ENCODE results near the gene SALL3. TPM values are rescaled to one million over a fixed set of nuclear protein-coding genes. Genes with fewer than 3 reads are reported as not detected.
A peak's percentile ranks its signal among the peaks of the same experiment; 100 is the strongest.

Gene SALL3
- total and polyA plus RNA-seq, 2 of the 4 experiments (the other 2 are of a cell fraction) = not detected

DNA sequence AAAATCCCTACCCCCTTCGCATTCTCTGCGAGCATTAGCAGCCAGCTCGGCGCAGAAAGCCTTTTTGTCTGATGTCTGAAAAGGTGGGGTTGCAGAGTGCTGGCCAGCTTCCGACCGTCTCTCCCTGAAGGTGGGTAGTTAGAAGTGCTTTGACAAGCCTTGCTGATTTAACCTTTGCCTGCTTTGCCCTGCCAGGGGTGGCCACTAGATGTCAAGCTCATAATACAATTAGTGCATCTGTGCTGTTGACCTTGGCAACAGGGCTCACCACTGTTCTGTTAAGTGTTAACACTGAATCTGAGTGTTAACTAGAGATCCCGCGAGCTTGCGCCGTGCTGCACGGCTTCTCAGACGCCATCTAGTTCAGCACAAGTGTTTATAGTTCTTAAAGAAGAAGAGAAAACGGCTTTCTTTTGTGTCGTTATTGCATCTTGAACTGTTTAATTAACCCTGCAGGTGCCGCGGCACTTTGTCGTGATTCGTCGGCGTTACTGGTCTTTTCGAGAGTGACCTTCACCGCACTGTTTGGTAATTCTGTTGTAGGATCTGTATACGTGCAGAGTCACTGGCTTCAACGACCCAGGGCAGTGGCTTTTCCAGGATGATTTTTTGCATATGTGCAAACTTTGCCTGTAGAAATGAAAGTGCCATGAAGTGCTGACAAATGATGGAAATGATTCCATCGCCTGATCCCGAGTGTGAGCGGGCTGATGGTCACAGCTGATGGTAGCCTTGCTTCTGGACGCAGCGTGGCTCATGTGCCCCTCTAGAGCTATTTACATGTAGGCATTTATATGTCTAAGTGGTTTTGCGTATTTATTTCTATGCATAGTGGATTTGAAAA is 5.5 kb downstream of the SALL3 start:
- no peak overlapping the region for H3K27ac ChIP-seq (ENCODE audit: insufficient read depth, low read length)
- peaks cover 36% of the 10 kb centered on the region for H3K27me3 ChIP-seq (ENCODE audit: control insufficient read depth, insufficient read depth, low read length)
- ChIA-PET CTCF (interaction anchor here (1.2 kb wide), 1 partner anchor 10 kb away, joined by 3 read pairs; no protein-coding TSS in a partner anchor), POLR2A (ENCODE audit: unreplicated experiment) (no interaction called here)
- no peak overlapping the region for H4K5ac ChIP-seq (ENCODE audit: low read depth, low read length)
- no peaks in the 10 kb centered on the region for H4K20me1 ChIP-seq (ENCODE audit: insufficient read depth, low read length)
- no peaks in the 10 kb centered on the region for H3K4me1 ChIP-seq (ENCODE audit: control insufficient read depth, insufficient read depth, low read length)
- no peak overlapping the region for H2BK15ac ChIP-seq (ENCODE audit: low read depth, low read length)
- no peak overlapping the region for H3K56ac ChIP-seq (ENCODE audit: extremely low read depth, insufficient read depth, low read length)
- H3K9me1 ChIP-seq (ENCODE audit: insufficient read depth, low read length) = no peaks in the 10 kb centered on the region
- H4K91ac ChIP-seq (ENCODE audit: insufficient read depth, low read depth, low read length) = no peak overlapping the region
- no peak for TF ChIP-seq FOS (IDR thresholded peaks at IDR 0.05; ENCODE audit: low read depth, low read length)
- TF ChIP-seq, protein P1, sequence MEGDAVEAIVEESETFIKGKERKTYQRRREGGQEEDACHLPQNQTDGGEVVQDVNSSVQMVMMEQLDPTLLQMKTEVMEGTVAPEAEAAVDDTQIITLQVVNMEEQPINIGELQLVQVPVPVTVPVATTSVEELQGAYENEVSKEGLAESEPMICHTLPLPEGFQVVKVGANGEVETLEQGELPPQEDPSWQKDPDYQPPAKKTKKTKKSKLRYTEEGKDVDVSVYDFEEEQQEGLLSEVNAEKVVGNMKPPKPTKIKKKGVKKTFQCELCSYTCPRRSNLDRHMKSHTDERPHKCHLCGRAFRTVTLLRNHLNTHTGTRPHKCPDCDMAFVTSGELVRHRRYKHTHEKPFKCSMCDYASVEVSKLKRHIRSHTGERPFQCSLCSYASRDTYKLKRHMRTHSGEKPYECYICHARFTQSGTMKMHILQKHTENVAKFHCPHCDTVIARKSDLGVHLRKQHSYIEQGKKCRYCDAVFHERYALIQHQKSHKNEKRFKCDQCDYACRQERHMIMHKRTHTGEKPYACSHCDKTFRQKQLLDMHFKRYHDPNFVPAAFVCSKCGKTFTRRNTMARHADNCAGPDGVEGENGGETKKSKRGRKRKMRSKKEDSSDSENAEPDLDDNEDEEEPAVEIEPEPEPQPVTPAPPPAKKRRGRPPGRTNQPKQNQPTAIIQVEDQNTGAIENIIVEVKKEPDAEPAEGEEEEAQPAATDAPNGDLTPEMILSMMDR (conservative IDR thresholded peaks at IDR 0.05; ENCODE audit: low read depth, low read length) = 0 out of 2 replicates have a peak, but pooled peaks have one; percentile 5
- TF ChIP-seq, protein P2, sequence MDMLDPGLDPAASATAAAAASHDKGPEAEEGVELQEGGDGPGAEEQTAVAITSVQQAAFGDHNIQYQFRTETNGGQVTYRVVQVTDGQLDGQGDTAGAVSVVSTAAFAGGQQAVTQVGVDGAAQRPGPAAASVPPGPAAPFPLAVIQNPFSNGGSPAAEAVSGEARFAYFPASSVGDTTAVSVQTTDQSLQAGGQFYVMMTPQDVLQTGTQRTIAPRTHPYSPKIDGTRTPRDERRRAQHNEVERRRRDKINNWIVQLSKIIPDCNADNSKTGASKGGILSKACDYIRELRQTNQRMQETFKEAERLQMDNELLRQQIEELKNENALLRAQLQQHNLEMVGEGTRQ (IDR thresholded peaks at IDR 0.05; ENCODE audit: low read depth, low read length) = no peak
- intact Hi-C loops (cut with micrococcal nuclease) (loop anchor here (5.0 kb wide), 1 partner anchor 262 kb away; no protein-coding TSS in a partner anchor), in situ Hi-C loops (cut with MboI; ENCODE audit: low sequenced_read_pairs) (no loop called here), dilution Hi-C loops (cut with HindIII; ENCODE audit: low sequenced_read_pairs, unreplicated experiment) (no loop called here)
- H3K14ac ChIP-seq (replicated peaks; ENCODE audit: low read depth, low read length) = no peak overlapping the region
- H2BK120ac ChIP-seq (ENCODE audit: low read depth, low read length) = no peak overlapping the region
- H2AFZ ChIP-seq (replicated peaks; ENCODE audit: low read length, poor library complexity) = no peak overlapping the region
- no peaks in the 10 kb centered on the region for H3K36me3 ChIP-seq (ENCODE audit: control insufficient read depth, insufficient read depth, low read length)
- H3K9ac ChIP-seq (ENCODE audit: low read depth, low read length) = no peak overlapping the region
- ATAC-seq (ENCODE audit: low read depth) = peak; percentile 21; the same call in 1 of the 2 replicates
- H3K4me2 ChIP-seq (ENCODE audit: low read depth, low read length) = peak overlapping the region; percentile 16; the same call in 1 of the 2 replicates
- H4K8ac ChIP-seq (ENCODE audit: low read depth in 2 of 2, low read length in 2 of 2) = no peak overlapping the region
- WGBS, 2 experiments (ENCODE audit: extremely low coverage in 2 of 2, insufficient read length in 1 of 2) = 12% methylated on average over 13 of the region's 30 CpGs; no CpG with 5 or more reads in 1 of the 2 experiments
- no peak overlapping the region for H2BK20ac ChIP-seq (ENCODE audit: low read depth, low read length)
- H3K18ac ChIP-seq (ENCODE audit: low read depth, low read length) = no peak overlapping the region
- no peak overlapping the region for H2AK5ac ChIP-seq (ENCODE audit: low read depth, low read length)
- no peak overlapping the region for H2AK9ac ChIP-seq (replicated peaks; ENCODE audit: low read depth, low read length, poor library complexity)
- no peak overlapping the region for H2BK5ac ChIP-seq (ENCODE audit: low read depth, low read length, poor library complexity, severe bottlenecking)
- H3K23ac ChIP-seq (ENCODE audit: low read depth, low read length) = no peak overlapping the region
- DNase-seq = no peak
- H3K79me1 ChIP-seq (ENCODE audit: low read depth in 1 of 2, low read length in 2 of 2) = no peaks in the 10 kb centered on the region
- H3K4me3 ChIP-seq (ENCODE audit: insufficient read depth, low read depth, low read length) = no peak overlapping the region
- H3K4ac ChIP-seq (ENCODE audit: low read depth, low read length) = no peak overlapping the region
- peaks cover 6% of the 10 kb centered on the region; the same call in 1 of the 2 replicates for H3K9me3 ChIP-seq (ENCODE audit: control insufficient read depth, insufficient read depth, low read length)
- no TSS peak for BruUV-seq (replicated peaks)
